ENCODE results near the gene HOXB7. TPM values are rescaled to one million over a fixed set of nuclear protein-coding genes. Genes with fewer than 3 reads are reported as not detected.

The HOXB7 gene
- polyA plus RNA-seq, 3 donors: 48.5 to 52.0 (median 48.5) TPM

- no peak for DNase-seq (ENCODE audit: extremely low read depth in 1 of 11, low read depth in 9 of 11, low spot score in 4 of 11)
These were observed 30.0 kb upstream of the HOXB7 start for GRCh38 chr17:48640858-48641180.

DNA sequence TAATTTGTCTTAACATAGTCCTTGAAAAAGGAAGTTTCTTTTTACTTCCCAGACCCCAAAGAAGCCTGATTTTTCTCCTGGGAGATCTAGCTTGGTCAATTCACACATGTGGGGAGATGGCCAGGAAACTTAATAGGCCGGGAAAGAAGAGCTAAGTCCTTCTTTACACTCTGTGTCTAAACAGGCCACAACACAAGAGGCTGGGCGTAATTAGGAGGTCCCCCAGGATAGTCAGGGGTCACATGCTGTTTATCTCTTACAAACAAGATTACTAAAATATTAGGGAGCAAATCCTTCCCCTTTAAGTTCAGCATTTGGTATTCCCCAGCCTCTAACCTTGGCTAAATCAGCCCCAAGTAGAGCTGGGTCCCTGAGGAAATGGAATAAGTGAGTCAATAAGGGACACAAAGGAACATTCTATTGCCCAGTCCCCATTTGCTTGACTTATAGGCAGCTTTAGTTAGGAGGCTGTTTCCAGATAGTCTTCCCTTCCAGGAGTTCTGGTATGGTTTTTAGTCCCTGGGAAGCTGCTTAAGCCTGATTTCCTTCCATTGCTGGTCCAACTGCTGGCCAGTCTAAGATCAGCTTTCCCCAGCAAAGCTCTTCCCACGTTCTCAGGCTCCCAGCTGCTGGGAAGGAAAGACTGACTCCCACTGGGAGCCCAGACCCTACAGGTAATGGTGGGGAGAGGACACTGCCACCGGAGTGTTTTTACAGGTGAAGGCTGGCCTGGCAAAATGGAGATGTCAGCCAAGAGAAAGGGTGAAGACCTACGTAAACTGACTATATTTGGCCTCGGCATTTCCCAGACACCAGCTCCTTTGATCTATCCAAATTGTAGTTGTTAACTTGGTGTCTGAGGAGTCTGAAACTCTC is 29.4 kb upstream of the HOXB7 start:
- DNase-seq (ENCODE audit: extremely low read depth in 1 of 11, low read depth in 9 of 11, low spot score in 4 of 11): no peak

- no peak for DNase-seq (ENCODE audit: extremely low read depth in 1 of 11, low read depth in 9 of 11, low spot score in 4 of 11)
These were observed 28.3 kb upstream of the HOXB7 start for GRCh38 chr17:48639136-48639535.

DNA sequence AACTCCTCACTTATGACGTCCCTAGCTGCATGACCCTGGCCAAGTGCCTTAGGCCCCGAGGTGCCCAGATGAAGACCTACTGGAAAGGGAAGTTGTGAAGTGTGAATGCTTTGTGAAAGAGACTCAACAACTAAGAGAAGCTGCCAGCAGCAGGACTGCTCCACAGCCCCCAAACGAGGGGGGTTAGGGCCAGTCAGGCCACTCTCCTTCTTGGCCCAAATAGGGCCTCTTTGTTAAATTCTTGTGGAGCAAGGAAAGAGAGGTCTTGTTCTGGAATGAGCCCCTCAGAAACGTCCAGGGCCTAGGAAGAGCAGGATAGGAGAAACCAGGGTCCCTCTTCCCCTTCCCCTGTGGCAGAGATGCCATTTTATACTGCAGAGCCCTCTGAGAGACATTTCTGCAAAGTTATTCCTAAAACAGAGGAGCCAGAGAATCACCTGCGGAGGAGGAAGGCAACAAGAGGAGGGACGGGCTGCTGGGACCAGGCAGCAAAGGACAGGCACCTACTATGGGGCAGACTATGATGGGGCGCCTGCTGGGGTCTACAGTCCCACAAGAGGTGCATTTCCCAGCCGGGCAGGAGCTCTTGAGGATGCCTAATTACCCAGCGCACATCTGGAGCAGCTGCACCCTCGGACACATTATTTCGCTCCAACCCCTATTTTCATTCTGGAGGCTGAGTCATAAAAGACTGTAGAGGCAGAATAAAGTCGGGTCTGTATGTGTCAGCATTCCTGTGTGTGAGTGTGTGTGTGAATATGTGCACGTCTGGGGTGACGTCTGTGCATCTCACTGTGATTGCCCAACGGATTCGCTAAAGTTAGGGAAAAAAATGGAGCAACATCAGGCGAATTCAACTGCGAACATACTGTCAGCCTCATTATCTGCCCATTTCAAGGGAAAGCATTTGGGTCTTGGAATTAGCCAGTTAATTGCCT is 26.8 kb upstream of the HOXB7 start:
- no peak for DNase-seq (ENCODE audit: extremely low read depth in 1 of 11, low read depth in 9 of 11, low spot score in 4 of 11)

- peak in 4 of 11 donors; percentile 86 to 89 (median 88) for DNase-seq (ENCODE audit: extremely low read depth in 1 of 11, low read depth in 9 of 11, low spot score in 4 of 11)
These were observed 25.6 kb upstream of the HOXB7 start for GRCh38 chr17:48636177-48637018.

- DNase-seq (ENCODE audit: extremely low read depth in 1 of 11, low read depth in 9 of 11, low spot score in 4 of 11): no peak
These were observed 23.8 kb upstream of the HOXB7 start for GRCh38 chr17:48634493-48635208.

- DNase-seq (ENCODE audit: extremely low read depth in 1 of 11, low read depth in 9 of 11, low spot score in 4 of 11): no peak
These were observed 22.5 kb upstream of the HOXB7 start for GRCh38 chr17:48633266-48633677.

DNA sequence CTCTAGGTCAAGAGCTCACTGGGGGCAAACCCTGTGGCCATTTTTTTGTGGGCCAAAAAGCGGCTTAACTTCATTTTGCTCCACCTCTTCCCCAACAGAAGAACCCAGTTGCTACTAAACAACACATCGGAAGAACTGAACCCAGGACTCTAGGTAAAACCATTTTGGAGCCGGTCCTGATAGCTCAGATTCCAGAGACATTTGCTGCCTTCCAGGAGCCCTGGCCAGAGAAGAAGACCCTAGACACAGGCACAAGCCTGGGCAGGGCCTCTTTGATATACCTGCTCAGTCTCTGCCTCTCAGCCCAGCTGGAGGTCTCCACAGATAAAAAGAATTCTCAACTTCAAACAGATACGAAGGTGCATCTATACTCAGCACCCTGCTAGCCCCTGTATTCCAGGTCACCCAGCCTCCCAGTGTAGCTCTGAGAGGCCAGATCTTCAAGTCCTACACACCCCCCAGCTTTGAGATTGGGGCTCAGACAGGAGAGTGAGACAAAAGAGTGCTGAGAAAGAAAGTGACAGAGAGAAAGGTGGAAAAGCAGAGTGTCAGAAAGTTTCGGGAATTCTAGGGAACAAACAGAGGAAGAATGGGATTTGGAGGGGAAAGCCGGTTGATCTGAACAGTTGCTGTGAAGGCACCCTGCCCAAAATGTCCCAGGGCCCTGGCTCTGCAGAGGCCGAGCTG is 21.9 kb upstream of the HOXB7 start:
- DNase-seq (ENCODE audit: extremely low read depth in 1 of 11, low read depth in 9 of 11, low spot score in 4 of 11): no peak

- DNase-seq (ENCODE audit: extremely low read depth in 1 of 11, low read depth in 9 of 11, low spot score in 4 of 11): no peak
These were observed 21.1 kb upstream of the HOXB7 start for GRCh38 chr17:48631693-48632578.

- DNase-seq (ENCODE audit: extremely low read depth in 1 of 11, low read depth in 9 of 11, low spot score in 4 of 11): no peak
These were observed 20.3 kb upstream of the HOXB7 start for GRCh38 chr17:48630925-48631692.

DNA sequence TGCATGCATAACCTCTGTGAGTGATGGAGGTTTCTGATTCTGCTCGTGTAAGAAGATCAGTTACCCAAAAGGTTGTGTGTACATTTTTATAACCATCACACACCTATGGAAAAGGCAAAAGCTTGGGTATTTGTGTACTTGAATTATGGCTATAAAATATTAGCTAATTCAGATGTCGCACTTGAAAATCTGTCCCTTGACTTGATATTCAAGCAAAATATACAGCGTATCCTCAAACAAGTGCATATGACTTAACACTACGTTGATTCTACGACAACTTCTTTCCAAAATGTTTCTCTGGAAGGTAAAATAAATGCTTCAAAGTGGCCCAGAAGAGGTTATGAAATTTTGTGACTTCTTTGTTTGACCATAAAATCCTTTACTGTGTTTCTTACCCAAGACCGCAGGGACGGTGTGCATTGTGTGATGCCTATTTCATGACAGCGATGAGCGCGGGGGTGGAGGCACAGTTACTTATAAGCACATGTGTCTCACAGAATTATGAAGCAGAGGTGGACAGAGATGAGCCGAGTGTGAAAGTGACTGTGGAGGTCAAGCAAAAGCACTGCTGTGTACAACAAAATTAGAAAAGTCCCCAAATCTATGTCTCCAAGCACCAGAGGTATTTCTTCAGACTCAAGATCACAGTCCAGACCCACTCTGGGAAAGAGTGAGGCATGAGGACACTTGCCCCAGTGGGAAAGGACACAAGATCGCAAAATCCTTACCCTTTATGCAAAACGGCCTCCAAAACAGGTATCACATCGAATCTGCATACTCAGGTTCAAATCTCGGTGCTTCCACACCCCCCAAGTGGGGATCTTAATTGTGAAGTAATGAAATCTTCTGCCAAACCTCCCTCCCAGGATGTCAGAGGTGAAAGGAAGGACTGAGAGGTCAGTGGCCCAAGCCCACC is 19.4 kb upstream of the HOXB7 start:
- no peak for DNase-seq (ENCODE audit: extremely low read depth in 1 of 11, low read depth in 9 of 11, low spot score in 4 of 11)

GRCh38 chr17:48629411-48629759 is 18.6 kb upstream of the HOXB7 start:
- no peak for DNase-seq (ENCODE audit: extremely low read depth in 1 of 11, low read depth in 9 of 11, low spot score in 4 of 11)

DNA sequence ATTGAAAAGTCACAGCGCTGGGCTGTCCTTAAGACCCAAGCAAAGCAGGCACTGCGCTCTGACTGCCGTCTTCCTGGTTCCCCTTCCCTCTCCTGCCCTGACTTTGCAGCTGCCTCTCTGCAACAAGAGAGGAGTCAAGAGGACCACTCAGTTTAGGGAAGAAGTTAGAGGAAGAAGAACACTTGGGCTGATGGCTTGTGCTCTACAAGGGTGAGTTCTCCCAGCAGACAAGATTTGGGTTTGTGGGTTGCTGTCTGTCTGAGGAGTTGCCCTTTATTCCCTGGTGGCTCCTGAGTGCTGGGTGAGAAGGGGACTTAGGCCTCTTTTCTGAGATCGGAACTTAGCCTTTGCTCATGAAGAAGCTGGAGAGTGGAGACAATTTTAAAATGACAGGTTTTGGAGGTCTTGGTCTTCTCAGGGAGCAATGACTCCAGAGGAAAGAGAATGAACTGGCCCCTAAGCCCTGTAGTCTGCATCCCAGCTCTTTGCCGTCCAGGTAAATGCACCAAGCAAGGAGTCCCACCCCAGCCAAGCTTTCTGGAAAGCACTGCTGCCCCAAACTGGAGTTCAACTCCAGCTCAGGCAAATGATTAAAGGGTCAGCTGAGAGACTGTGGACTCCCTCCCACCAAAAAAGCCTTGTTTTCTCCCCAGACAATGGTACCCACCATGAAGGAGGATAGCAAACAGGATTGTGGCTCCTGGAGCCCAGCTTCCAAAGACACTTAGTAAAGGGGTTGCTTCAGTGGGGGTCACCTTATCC is 18.0 kb upstream of the HOXB7 start:
- DNase-seq (ENCODE audit: extremely low read depth in 1 of 11, low read depth in 9 of 11, low spot score in 4 of 11): no peak

GRCh38 chr17:48627623-48628521 is 17.1 kb upstream of the HOXB7 start:
- DNase-seq (ENCODE audit: extremely low read depth in 1 of 11, low read depth in 9 of 11, low spot score in 4 of 11): no peak
